GM21367 (cell line): ENCODE measurements around the gene OTOP2.

Source experiments
- ATAC-seq: cut with Tn5 transposase; IDR thresholded peaks from one replicate; pipeline ENCODE4 v1.9.1; 2021; ENCODE audit not compliant: unreplicated experiment

OTOP2 gene

DNA sequence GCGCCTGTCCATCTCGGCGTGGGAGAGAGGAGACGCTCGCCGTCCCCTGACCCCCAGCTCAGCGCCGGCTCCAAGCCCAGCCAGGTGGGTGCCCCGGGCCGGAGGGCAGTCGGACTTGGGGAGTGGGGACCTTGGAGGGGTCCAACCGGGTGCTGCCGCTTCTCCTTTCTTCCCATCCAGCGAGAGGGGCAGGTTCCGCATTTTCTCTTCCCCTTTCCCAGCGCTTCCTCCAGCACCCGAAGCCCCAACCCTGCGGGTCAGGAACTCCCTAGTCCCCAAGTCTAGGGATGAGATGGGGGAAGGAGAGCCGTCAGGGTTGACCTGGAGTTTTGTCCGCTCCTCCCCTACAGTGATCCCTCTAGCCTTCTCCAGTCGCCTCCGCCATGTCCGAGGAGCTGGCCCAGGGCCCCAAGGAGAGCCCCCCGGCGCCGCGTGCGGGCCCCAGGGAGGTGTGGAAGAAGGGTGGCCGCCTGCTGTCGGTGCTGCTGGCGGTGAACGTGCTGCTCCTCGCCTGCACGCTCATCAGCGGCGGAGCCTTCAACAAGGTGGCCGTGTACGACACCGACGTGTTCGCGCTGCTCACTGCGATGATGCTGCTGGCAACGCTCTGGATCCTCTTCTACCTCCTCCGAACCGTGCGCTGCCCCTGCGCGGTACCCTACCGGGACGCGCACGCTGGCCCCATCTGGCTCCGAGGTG, at the start of gene OTOP2:
Gene OTOP2, plus strand, starts transcription at position 24 of the 699 bp plus-strand sequence. Its CDS starts 360 bp downstream, at position 384.
- ATAC-seq, result no peak

DNA sequence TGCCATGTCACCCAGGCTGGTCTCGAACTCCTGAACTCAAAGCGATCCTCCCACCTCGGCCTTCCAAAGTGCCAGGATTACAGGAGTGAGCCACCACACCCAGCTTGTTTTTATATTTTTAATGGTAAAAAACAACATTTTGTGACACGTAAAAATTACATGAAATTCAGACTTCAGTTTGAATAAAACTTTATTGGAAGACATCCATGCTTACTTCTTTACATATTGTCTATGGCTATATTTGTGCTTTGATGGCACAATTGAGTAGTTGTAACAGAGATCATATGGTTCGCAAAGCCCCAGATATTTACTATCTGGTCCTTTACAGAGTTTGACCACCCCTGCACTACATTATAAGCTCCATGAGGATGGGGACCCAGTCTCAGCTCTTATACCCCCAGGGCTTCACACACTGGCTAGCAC, 49.4 kb upstream of the OTOP2 start:
- ATAC-seq, result no peak

- ATAC-seq, result no peak
These were observed 48.7 kb upstream of the OTOP2 start for GRCh38 chr17:74875155-74875976.

DNA sequence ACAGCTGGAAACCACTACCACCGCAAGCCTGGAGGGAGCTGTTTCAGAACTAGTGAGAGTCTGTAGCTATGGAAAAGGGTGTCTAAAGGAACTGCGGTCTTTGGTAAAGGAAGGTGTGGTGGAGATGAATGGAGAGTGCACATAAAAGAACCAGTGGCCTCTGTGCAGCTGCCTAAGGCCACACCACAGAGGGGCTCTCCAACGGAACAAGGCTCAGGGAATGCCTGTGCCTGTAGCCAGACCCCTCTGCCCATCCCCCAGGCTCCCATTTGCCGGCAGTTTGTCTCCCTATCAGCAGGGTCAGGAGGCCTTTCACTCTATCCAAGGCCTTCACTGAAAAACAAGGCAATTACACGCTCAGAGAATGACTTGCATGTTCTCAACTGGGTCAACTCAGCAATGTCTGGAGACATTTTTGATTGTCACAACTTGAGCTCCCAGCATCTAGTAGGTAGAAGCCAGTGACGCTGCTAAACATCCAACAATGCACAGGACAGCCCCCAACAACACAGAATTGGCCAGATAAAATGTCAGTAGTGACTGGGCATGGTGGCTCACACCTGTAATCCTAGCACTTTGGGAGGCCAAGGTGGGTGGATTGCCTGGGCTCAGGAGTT, 48.0 kb upstream of the OTOP2 start:
- no peak for ATAC-seq

GRCh38 chr17:74877592-74878548, 46.2 kb upstream of the OTOP2 start:
- no peak for ATAC-seq

DNA sequence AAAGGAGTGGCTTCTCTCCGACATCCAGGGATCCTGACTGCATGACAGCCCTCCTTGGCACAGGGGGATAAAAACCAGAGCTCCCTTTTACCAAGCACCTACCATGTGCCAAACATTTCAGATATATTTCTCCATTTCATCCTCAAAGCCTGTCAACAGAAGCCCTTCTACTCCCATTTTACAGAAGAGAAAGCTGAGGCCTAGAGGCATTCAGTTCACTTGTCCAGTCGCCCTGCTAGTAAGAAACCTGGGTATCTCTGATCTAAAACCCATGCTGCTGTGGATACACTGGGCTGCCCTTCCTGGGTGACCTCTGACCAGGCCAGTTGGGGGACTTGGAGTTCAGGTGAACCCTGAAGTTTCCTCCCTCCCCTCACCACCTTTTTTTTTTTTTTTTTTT, 45.4 kb upstream of the OTOP2 start:
- ATAC-seq, result no peak

- no peak for ATAC-seq
These were observed 44.8 kb upstream of the OTOP2 start for GRCh38 chr17:74879308-74879707.

- ATAC-seq, result no peak
These were observed 43.0 kb upstream of the OTOP2 start for GRCh38 chr17:74881073-74881472.

- no peak for ATAC-seq
These were observed 41.4 kb upstream of the OTOP2 start for GRCh38 chr17:74882517-74883240.

GRCh38 chr17:74883241-74883745, 40.8 kb upstream of the OTOP2 start:
- no peak for ATAC-seq

GRCh38 chr17:74888469-74888868, 35.6 kb upstream of the OTOP2 start:
- ATAC-seq, result no peak

- no peak for ATAC-seq
These were observed 33.5 kb upstream of the OTOP2 start for GRCh38 chr17:74890554-74890953.

DNA sequence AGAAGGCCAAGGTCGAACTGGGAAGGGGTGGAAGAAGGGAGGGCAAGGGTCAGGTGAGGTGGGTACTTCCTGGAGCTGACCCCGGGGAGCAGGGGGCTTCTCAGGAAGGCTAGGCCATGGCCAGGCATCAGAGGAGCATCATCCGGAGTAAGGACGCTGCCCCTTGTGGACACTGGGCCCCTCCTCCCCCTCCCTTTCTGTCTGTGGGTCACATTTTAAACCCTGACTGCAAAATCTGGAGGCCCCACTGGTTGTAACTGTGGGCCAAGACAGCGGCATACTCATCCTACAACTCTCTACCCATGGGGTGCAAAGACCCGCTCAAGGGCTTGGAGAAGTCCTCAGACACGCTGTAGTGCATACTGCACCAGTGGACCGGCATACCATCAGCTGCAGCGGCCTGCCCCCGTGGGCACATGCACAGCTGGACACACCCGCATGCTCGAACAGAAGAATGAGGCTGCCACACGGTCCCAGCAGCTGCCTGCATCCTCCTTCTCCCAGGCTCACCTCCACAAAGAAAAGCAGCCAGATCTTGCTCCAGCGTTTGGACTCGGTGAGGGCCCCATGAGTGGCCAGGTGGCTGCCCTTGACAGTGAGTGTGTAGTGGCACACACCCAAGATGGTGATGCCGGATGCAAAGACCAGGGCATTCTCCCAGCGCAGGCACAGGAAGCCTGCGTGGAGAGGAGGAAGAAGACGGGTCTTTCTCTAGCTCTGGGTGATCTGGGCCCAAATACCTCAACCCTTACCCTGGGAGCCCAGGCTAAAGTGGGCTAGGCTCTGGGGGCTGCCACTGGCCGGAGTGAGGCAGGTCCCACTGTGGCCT, 31.8 kb upstream of the OTOP2 start:
- no peak for ATAC-seq

DNA sequence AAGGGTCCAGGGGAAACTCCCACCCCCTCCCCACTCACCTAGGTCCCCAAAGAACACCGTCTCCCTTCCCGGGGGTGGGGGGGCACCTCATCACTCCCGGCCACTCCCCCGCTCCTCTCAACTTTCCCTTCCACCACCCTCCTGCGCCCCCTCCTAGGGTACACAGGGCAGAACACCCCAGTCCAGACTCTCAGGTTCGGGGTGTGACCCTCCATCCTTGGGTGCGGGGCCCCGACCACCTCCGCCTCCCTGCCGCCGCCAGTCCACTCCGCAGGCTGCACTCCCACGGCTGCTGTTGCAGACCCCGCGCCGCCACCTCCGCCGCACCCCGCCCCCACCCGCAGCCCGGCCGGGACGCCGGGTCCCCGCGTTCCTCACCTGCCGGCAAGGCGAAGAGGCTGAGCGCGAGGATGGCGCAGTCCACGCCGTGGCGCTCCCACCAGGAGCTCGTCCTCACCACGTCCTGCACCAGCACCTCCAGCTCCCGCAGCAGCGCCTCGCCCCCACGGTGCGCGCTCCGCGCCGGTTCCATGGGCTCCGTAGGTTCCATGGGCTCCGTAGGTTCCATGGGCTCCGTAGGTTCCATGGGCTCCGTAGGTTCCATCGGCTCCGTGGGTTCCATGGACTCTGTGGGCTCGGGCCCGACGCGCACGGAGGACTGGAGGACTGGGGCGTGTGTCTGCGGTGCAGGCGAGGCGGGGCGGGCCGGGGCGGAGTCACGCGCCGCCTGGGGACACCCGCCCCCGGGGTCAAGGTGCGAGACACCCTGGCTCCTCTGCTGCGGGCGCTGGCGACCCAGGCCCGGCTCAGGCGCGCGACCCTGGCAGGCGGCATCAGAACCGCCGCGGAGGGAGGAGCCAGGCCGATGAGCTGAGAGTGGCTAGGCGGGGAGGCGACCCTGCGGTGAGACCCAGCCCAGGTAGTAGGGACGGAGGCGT, 30.8 kb upstream of the OTOP2 start, which contains the start of gene FADS6:
Gene FADS6, minus strand, starts transcription at position 660 of the 938 bp plus-strand sequence. Its CDS starts 38 bp downstream, at position 622.
- no peak for ATAC-seq

DNA sequence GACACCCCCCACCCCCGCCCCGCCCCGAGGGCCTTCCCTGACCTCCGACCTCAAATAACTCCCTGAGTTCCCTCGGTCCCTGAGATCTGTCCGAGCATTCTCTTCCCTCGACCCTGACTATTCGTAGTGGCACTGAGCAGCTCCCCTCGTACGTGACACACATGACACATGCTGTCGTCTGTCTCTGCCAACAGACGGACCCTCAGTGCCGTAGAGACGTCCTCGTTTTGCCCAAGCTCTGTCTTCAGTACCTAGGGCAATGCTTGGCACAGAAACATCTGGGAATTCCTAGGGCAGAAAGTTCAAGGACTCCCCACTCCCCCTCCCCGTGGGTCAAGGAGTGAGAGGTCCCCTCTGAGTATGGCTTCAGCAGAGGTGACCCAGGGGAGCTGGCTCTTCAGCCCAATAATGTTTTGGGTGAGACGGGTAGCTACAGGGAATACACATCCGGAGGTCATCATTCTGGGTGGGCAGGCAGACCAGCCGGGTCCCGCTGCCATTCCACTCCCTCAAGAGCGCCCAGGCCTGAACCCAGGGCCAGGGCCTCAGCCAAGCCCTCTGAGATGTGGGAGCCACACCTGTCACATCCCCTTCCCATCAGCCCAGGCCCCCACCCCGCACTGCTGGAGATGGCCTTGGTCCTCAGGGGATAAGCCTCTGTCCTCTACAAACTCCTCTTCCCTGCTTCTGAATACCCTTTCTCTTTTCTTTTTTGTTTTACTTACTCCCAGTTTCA, 30.0 kb upstream of the OTOP2 start:
- ATAC-seq, result no peak

GRCh38 chr17:74898376-74898946, 25.6 kb upstream of the OTOP2 start:
- ATAC-seq, result no peak

DNA sequence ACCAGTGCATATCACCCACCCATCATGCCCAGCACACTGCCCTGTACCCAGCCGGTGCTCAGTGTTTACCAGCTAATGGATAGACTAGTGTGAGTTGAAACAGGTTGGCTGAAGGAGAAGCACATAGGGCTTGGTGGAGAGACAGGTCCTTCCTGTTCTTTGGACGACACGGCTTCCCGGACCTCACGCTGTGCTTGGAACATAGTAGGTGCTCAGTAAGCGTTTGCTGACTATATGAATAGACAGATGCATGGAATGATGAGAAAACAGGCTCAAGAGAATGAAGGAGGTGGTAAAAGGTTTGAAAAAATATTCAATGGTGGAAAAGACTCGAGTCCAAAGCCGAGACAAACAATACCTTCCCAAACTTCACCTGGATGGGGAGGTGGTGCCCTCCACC, 23.9 kb upstream of the OTOP2 start:
- no peak for ATAC-seq
